Stimulated activated CD8-positive, alpha-beta memory T cell treated with anti-CD3 and anti-CD28 coated beads, Interleukin-12 subunit alpha, Interleukin-12 subunit beta, amount 100 ng/mL, for 1 hour (primary cell): ENCODE results near the gene TMEM181.
"Not testable (repeated sequence)": the region's sequence is repeated elsewhere in the genome, so short reads cannot be mapped to it uniquely, and the experiment has no call there.

ENCODE experiments used
- DNase-seq: peaks from one replicate; pipeline ENCODE4 v3.0.0-alpha.2; 2020; ENCODE audit warnings: low read depth

TMEM181 gene

GRCh38 chr6:158660333-158660754 is 100.5 kb downstream of the TMEM181 start:
- DNase-seq = no peak

- DNase-seq = no peak
Measured at GRCh38 chr6:158661156-158661685, 101.3 kb downstream of the TMEM181 start.

- no peak for DNase-seq
Measured at GRCh38 chr6:158662607-158662953, 102.7 kb downstream of the TMEM181 start.

- DNase-seq = no peak
Measured at GRCh38 chr6:158662954-158663624, 103.2 kb downstream of the TMEM181 start.

GRCh38 chr6:158663625-158664165 is 103.8 kb downstream of the TMEM181 start:
- no peak for DNase-seq

- DNase-seq = no peak
Measured at GRCh38 chr6:158665332-158665731, 105.4 kb downstream of the TMEM181 start.

- no peak for DNase-seq
Measured at GRCh38 chr6:158666628-158667359, 106.9 kb downstream of the TMEM181 start.

- no peak for DNase-seq
Measured at GRCh38 chr6:158667360-158667981, 107.6 kb downstream of the TMEM181 start.

- no peak for DNase-seq
Measured at GRCh38 chr6:158668707-158669103, 108.8 kb downstream of the TMEM181 start.

- DNase-seq = no peak
Measured at GRCh38 chr6:158669145-158670035, 109.5 kb downstream of the TMEM181 start.

- DNase-seq = not testable (repeated sequence)
Measured at GRCh38 chr6:158672119-158672518, 112.2 kb downstream of the TMEM181 start.

GRCh38 chr6:158672726-158673125 is 112.8 kb downstream of the TMEM181 start:
- no peak for DNase-seq

- no peak for DNase-seq
Measured at GRCh38 chr6:158674342-158675131, 114.6 kb downstream of the TMEM181 start.

GRCh38 chr6:158677094-158677493 is 117.2 kb downstream of the TMEM181 start:
- not testable (repeated sequence) for DNase-seq

- no peak for DNase-seq
Measured at GRCh38 chr6:158677906-158678578, 118.2 kb downstream of the TMEM181 start.

- DNase-seq = no peak
Measured at GRCh38 chr6:158680015-158680414, 120.1 kb downstream of the TMEM181 start.

- DNase-seq = no peak
Measured at GRCh38 chr6:158680481-158680880, 120.6 kb downstream of the TMEM181 start.

GRCh38 chr6:158684311-158684710 is 124.4 kb downstream of the TMEM181 start:
- DNase-seq = no peak

- no peak for DNase-seq
Measured at GRCh38 chr6:158684745-158685324, 124.9 kb downstream of the TMEM181 start.
